ENCODE data around the gene NSDHL. TPM values are rescaled to one million over a fixed set of nuclear protein-coding genes. Genes with fewer than 3 reads are reported as not detected.
A peak's percentile ranks its signal among the peaks of the same experiment; 100 is the strongest.
"Not testable (repeated sequence)": the region's sequence is repeated elsewhere in the genome, so short reads cannot be mapped to it uniquely, and the experiment has no call there.

NSDHL gene
- total RNA-seq, 2 donors from 2014 or later: 12.2 to 20.2 TPM

GRCh38 chrX:152824841-152825374, 6.0 kb upstream of the NSDHL start:
- H3K4me3 Mint-ChIP-seq: no peak overlapping the region
- no peak for ATAC-seq (replicated peaks)
- no peaks in the 10 kb centered on the region for H3K9me3 Mint-ChIP-seq
- peaks cover 10% of the 10 kb centered on the region for H3K27me3 Mint-ChIP-seq
- H3K4me1 Mint-ChIP-seq: no peaks in the 10 kb centered on the region
- H3K36me3 Mint-ChIP-seq (ENCODE audit: low read depth): no peaks in the 10 kb centered on the region
- no peak overlapping the region for H3K27ac Mint-ChIP-seq

- H3K36me3 Mint-ChIP-seq (ENCODE audit: low read depth): peaks cover 5% of the 10 kb centered on the region
- H3K27ac Mint-ChIP-seq: peak overlapping the region; percentile 96
- H3K9me3 Mint-ChIP-seq: no peaks in the 10 kb centered on the region
- H3K4me3 Mint-ChIP-seq: peak overlapping the region; percentile 90
- no peak for ATAC-seq (replicated peaks)
- H3K27me3 Mint-ChIP-seq: no peaks in the 10 kb centered on the region
- H3K4me1 Mint-ChIP-seq: peaks cover 10% of the 10 kb centered on the region
Measured at GRCh38 chrX:152831391-152831790, 528 bp downstream of the NSDHL start.

- peak overlapping the region; percentile 90 for H3K4me3 Mint-ChIP-seq
- peak overlapping the region; percentile 49 for H3K27ac Mint-ChIP-seq
Measured at GRCh38 chrX:152832520-152832919, 1.7 kb downstream of the NSDHL start.

DNA sequence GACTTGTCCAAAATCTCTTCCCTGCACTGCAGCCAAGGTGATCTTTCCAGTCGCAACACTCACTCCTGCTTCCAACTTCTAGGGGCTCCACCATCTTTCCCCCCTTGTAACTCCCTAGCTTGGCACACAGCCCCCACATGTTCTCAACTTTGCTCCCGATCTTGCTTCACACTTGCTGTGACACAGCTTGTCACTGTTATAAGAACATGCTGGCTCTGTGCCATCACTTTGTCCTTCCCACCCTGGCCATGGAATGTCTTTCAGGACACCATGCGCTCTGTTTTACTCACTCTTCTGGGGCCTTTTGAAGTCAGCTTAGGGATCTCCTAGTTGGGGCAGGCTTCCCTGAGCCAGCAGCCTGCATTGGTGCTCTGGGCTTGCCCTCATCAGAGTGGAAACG, 2.5 kb downstream of the NSDHL start:
- Mint-ChIP-seq H3K4me3 (peak overlapping the region; percentile 90), H3K27ac (no peak overlapping the region), H3K27me3 (no peaks in the 10 kb centered on the region), H3K36me3 (ENCODE audit: low read depth) (peaks cover 5% of the 10 kb centered on the region), H3K9me3 (no peaks in the 10 kb centered on the region), H3K4me1 (peaks cover 13% of the 10 kb centered on the region)
- no peak for ATAC-seq (replicated peaks)

More at GRCh38 chrX:152832520-152832919, 1.7 kb downstream of the NSDHL start:
- peaks cover 10% of the 10 kb centered on the region for H3K4me1 Mint-ChIP-seq
- no peaks in the 10 kb centered on the region for H3K27me3 Mint-ChIP-seq
- no peak for ATAC-seq (replicated peaks)
- peaks cover 5% of the 10 kb centered on the region for H3K36me3 Mint-ChIP-seq (ENCODE audit: low read depth)
- no peaks in the 10 kb centered on the region for H3K9me3 Mint-ChIP-seq

- H3K4me3 Mint-ChIP-seq; H3K9me3 Mint-ChIP-seq; ATAC-seq (replicated peaks); H3K36me3 Mint-ChIP-seq (ENCODE audit: low read depth); H3K27me3 Mint-ChIP-seq; H3K27ac Mint-ChIP-seq: not testable (repeated sequence)
- H3K4me1 Mint-ChIP-seq: peaks cover 15% of the 10 kb centered on the region
Measured at GRCh38 chrX:152835470-152835869, 4.6 kb downstream of the NSDHL start.

DNA sequence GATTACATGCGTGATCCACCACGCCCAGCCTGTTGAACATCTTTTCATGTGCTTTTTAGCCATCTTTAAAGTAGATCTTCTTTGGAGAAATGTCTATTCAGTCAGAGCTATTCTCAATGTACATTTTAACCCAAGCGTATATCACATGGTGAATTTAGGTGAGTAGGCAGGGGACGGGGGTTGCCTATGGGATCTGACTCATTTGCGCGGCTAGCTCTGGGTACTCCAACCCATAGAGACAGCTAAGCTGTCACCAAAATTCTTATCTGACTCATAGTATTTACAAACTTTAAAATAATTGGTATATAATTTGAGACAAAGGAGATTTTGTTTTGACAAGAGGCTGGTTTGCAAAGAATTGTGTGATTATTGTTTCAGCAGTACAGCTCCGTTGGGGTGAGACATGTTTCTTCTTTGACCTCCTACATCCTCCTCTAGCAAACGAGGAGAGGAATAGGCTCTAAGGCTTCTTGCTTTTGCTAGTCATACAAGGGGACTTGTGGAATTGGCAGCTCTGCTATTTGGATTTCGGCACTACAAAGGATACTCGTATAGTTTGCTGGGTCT, 12.0 kb downstream of the NSDHL start:
- no peak overlapping the region for H3K27ac Mint-ChIP-seq
- no peak for ATAC-seq (replicated peaks)
- H3K36me3 Mint-ChIP-seq (ENCODE audit: low read depth): peaks cover 5% of the 10 kb centered on the region
- H3K4me3 Mint-ChIP-seq: no peak overlapping the region
- H3K9me3 Mint-ChIP-seq: no peaks in the 10 kb centered on the region
- H3K27me3 Mint-ChIP-seq: no peaks in the 10 kb centered on the region
- H3K4me1 Mint-ChIP-seq: peaks cover 5% of the 10 kb centered on the region

- H3K4me3 Mint-ChIP-seq: no peak overlapping the region
- no peaks in the 10 kb centered on the region for H3K9me3 Mint-ChIP-seq
- ATAC-seq (replicated peaks): no peak
- peaks cover 15% of the 10 kb centered on the region for H3K36me3 Mint-ChIP-seq (ENCODE audit: low read depth)
- no peaks in the 10 kb centered on the region for H3K27me3 Mint-ChIP-seq
- H3K27ac Mint-ChIP-seq: no peak overlapping the region
- no peaks in the 10 kb centered on the region for H3K4me1 Mint-ChIP-seq
Measured at GRCh38 chrX:152843852-152844251, 13.0 kb downstream of the NSDHL start.

GRCh38 chrX:152844256-152844655, 13.4 kb downstream of the NSDHL start:
- no peak overlapping the region for H3K27ac Mint-ChIP-seq
- H3K4me1 Mint-ChIP-seq: no peaks in the 10 kb centered on the region
- H3K27me3 Mint-ChIP-seq: no peaks in the 10 kb centered on the region
- no peak for ATAC-seq (replicated peaks)
- peaks cover 17% of the 10 kb centered on the region for H3K36me3 Mint-ChIP-seq (ENCODE audit: low read depth)
- no peaks in the 10 kb centered on the region for H3K9me3 Mint-ChIP-seq
- H3K4me3 Mint-ChIP-seq: no peak overlapping the region

- Mint-ChIP-seq H3K4me1 (no peaks in the 10 kb centered on the region), H3K9me3 (no peaks in the 10 kb centered on the region), H3K4me3 (no peak overlapping the region), H3K36me3 (ENCODE audit: low read depth) (peaks cover 30% of the 10 kb centered on the region), H3K27me3 (no peaks in the 10 kb centered on the region), H3K27ac (no peak overlapping the region)
- no peak for ATAC-seq (replicated peaks)
Measured at GRCh38 chrX:152845618-152846240, 14.9 kb downstream of the NSDHL start.

GRCh38 chrX:152847281-152847680, 16.4 kb downstream of the NSDHL start:
- no peak overlapping the region for H3K27ac Mint-ChIP-seq
- H3K9me3 Mint-ChIP-seq: no peaks in the 10 kb centered on the region
- ATAC-seq (replicated peaks): no peak
- no peaks in the 10 kb centered on the region for H3K27me3 Mint-ChIP-seq
- peaks cover 42% of the 10 kb centered on the region for H3K36me3 Mint-ChIP-seq (ENCODE audit: low read depth)
- no peak overlapping the region for H3K4me3 Mint-ChIP-seq
- peaks cover 6% of the 10 kb centered on the region for H3K4me1 Mint-ChIP-seq

DNA sequence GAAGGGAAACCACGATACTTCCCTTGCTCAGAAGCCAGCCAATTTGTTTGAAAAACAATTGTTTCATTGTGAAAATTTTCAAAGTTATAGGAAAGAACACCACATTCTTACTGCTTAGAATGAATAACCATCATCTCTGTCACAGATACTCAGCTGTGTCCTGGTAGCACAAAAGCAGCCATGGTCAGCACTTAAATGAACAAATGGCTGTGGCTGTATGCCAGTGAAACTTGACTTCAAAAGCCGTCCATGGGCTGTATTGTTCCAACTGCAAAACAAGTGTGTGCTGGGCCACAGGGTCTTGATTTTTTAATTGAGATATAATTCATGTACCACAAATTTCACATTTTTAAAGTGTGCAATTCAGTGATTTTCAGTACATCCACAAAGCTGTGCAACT, 19.6 kb downstream of the NSDHL start:
- Mint-ChIP-seq H3K36me3 (ENCODE audit: low read depth) (peaks cover 55% of the 10 kb centered on the region), H3K9me3 (no peaks in the 10 kb centered on the region), H3K4me3 (no peak overlapping the region), H3K4me1 (peaks cover 6% of the 10 kb centered on the region), H3K27ac (no peak overlapping the region), H3K27me3 (no peaks in the 10 kb centered on the region)
- no peak for ATAC-seq (replicated peaks)

GRCh38 chrX:152853986-152854385, 23.1 kb downstream of the NSDHL start:
- H3K36me3 Mint-ChIP-seq (ENCODE audit: low read depth): peaks cover 65% of the 10 kb centered on the region
- H3K9me3 Mint-ChIP-seq: no peaks in the 10 kb centered on the region
- no peak overlapping the region for H3K27ac Mint-ChIP-seq
- H3K27me3 Mint-ChIP-seq: no peaks in the 10 kb centered on the region
- no peak for ATAC-seq (replicated peaks)
- H3K4me1 Mint-ChIP-seq: peaks cover 6% of the 10 kb centered on the region
- H3K4me3 Mint-ChIP-seq: no peak overlapping the region

GRCh38 chrX:152861116-152861515, 30.3 kb downstream of the NSDHL start:
- Mint-ChIP-seq H3K27ac (no peak overlapping the region), H3K27me3 (no peaks in the 10 kb centered on the region), H3K4me3 (no peak overlapping the region), H3K4me1 (no peaks in the 10 kb centered on the region), H3K9me3 (no peaks in the 10 kb centered on the region), H3K36me3 (ENCODE audit: low read depth) (peaks cover 53% of the 10 kb centered on the region)
- no peak for ATAC-seq (replicated peaks)

- no peak for ATAC-seq (replicated peaks)
- no peaks in the 10 kb centered on the region for H3K27me3 Mint-ChIP-seq
- H3K36me3 Mint-ChIP-seq (ENCODE audit: low read depth): peaks cover 53% of the 10 kb centered on the region
- H3K27ac Mint-ChIP-seq: no peak overlapping the region
- no peaks in the 10 kb centered on the region for H3K9me3 Mint-ChIP-seq
- no peak overlapping the region for H3K4me3 Mint-ChIP-seq
- H3K4me1 Mint-ChIP-seq: no peaks in the 10 kb centered on the region
Measured at GRCh38 chrX:152861826-152862225, 31.0 kb downstream of the NSDHL start.

DNA sequence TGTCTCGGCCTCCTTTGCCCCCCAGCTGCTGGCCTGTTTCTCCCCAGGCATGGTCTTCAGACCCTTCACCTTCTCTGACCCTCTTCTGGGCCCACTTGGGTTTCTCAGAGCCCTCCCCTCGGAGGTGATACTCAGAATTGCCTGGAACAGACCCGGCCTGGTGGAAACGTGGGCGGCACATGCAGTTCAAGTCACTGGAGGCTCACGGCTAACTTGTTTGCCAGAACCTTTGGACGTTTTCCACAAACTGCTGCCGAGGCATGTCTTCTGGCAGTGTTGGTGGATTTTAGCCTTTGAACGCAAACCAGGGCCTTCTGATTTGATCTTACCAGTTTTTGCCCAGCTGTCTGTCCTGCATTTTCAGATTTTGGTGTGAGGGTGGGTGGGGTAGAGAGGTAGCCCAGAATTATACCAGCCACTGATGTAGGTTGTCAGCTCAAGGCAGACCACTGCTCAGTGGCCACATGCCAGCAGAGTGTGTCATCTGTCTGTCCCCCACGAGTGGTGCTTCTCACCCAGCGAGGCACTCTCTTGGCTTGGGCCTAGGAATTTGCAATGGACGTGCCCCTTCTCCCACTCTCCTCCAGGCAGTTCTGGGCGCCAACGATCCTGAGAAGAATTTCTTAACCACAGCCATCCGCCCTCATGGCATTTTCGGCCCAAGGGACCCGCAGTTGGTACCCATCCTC, 34.5 kb downstream of the NSDHL start:
- Mint-ChIP-seq H3K27ac (no peak overlapping the region), H3K4me1 (no peaks in the 10 kb centered on the region), H3K4me3 (no peak overlapping the region), H3K36me3 (ENCODE audit: low read depth) (peaks cover 48% of the 10 kb centered on the region), H3K9me3 (no peaks in the 10 kb centered on the region), H3K27me3 (no peaks in the 10 kb centered on the region)
- ATAC-seq (replicated peaks): no peak

Measured in activated T-helper 17 cell treated with anti-CD3 and anti-CD28 coated beads, Interleukin-2, amount 50 U/mL, for 72 hours (primary cell).